HepG2 (cell line): Measurements from ENCODE around the gene NPB. TPM values are rescaled to one million over a fixed set of nuclear protein-coding genes. Genes with fewer than 3 reads are reported as not detected.

Source experiments
- ATRX ChIP-seq: sonication (generic); formaldehyde crosslinking; IDR thresholded peaks from 2 replicates; pipeline ENCODE4 v1.4.0; 2020; ENCODE audit warnings: missing genetic modification reagents, borderline replicate concordance
- DDIT3 ChIP-seq: sonication (generic); formaldehyde crosslinking; IDR thresholded peaks from 2 replicates; pipeline ENCODE4 v1.4.0; 2020; ENCODE audit warnings: mild to moderate bottlenecking, missing genetic modification reagents
- DNMT1 ChIP-seq: sonication (generic); formaldehyde crosslinking; IDR thresholded peaks from 2 replicates; pipeline ENCODE4 v1.5.1; 2020; ENCODE audit warnings: mild to moderate bottlenecking, missing genetic modification reagents
- E2F2 ChIP-seq: sonication (generic); formaldehyde crosslinking; IDR thresholded peaks from 2 replicates; pipeline ENCODE4 v1.4.0; 2020; ENCODE audit warnings: missing genetic modification reagents, borderline replicate concordance
- IKZF5 ChIP-seq: IDR thresholded peaks from 2 replicates; pipeline ENCODE4 v1.6.1; 2018; ENCODE audit warnings: missing genetic modification reagents, mild to moderate bottlenecking, missing compliant biosample characterization
- RNF219 ChIP-seq: sonication (generic); formaldehyde crosslinking; IDR thresholded peaks from 2 replicates; pipeline ENCODE4 v1.5.0; 2020; ENCODE audit warnings: mild to moderate bottlenecking, missing genetic modification reagents
- SYNCRIP ChIP-seq: fragments of 200-400 bp; formaldehyde crosslinking; IDR thresholded peaks from 2 replicates; pipeline ENCODE4 v1.6.1; 2018; ENCODE audit warnings: mild to moderate bottlenecking, low read depth, low read length; ENCODE audit not compliant: insufficient read depth
- TBX2 ChIP-seq: sonication (generic); formaldehyde crosslinking; IDR thresholded peaks from 2 replicates; pipeline ENCODE4 v1.5.0; 2020; ENCODE audit warnings: missing genetic modification reagents, mild to moderate bottlenecking, borderline replicate concordance
- TOPORS ChIP-seq: sonication (generic); formaldehyde crosslinking; IDR thresholded peaks from 2 replicates; pipeline ENCODE4 v1.8.0; 2023; ENCODE audit warnings: mild to moderate bottlenecking, missing genetic modification reagents
- ZNF773 ChIP-seq: sonication (generic); formaldehyde crosslinking; IDR thresholded peaks from 2 replicates; pipeline ENCODE4 v1.4.0; 2020; ENCODE audit warnings: missing genetic modification reagents, borderline replicate concordance
- polyA plus RNA-seq, 8 experiments: library from polyadenylated mRNA; depleted of rRNA in 3 of 8; stranded (reverse) in 7 of 8; unstranded in 1 of 8; fragments of >200 nt; fragmentation: Illumina TruSeq in 4 of 8; extraction: Trizol in 4 of 8; gene quantifications; 2 replicates each; pipeline versions ENCODE4 v1.2.1 to v1.2.3, GENCODE V29; 2011 to 2016; ENCODE audit warnings: low read depth in 4 of 8, missing spikeins in 1 of 8, mixed read lengths in 1 of 8; ENCODE audit not compliant: insufficient read depth in 1 of 8
- total RNA-seq, 5 experiments: library from RNA; depleted of rRNA; stranded (reverse); fragments of >200 nt; fragmentation: Illumina TruSeq; extraction: Trizol; gene quantifications; 2 replicates each; pipeline ENCODE4 v1.2.3, GENCODE V29; 2016; ENCODE audit warnings: low read depth in 1 of 5
- TF ChIP-seq, protein P1 (sequence below): sonication (generic); formaldehyde crosslinking; conservative IDR thresholded peaks from 2 replicates; pipeline ENCODE4 v1.4.0; 2020; ENCODE audit warnings: missing genetic modification reagents
- TF ChIP-seq, protein P2 (sequence below): fragments of 450-650 bp; IDR thresholded peaks from 2 replicates; pipeline ENCODE4 v1.6.1; 2017

Gene NPB
- total and polyA plus RNA-seq, 2 of the 13 experiments (the other 11 are each of a cell fraction or from before 2014, with no cell fraction given) = 0.11 to 0.93 TPM

DNA sequence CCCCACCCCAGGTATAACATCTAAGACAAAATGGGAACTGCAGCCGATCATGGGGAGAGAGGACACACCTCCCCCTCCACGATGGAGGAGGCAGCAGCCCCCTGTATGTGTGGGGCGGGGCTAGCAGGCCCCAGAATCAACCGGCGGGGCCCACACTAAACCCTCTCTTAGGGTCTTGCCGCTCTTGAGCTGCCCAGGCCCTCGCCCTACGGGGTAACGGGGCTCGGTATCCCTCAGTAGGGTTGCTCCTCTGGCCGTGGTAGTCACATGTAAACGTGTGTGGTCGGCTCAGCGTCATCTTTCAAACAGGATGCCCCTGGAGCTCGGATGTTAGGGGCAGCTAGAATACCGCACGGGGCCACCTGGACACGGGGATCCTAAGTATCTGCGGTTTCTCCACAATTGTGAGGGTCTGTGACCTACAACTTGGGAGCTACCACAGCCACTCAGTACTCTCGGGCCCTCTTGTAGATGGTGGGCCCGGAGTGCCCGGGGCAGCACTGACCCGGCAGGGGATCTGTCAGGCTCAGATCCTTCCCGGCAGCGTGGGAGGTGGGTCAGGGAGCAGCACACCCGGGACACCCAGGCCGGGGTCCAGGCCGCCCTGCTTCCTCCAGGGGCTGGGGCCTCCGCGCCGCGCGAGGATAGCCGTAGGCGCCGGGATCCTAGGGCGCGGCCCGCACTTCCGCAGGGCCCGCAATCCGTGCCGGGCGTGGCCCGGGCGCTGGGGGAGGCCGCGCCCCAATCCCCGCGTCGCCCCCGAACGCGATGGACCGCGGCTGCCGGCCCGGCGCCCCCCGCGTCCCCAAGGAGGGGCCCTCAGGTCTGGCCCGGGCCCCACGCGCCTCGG is 31.7 kb upstream of the NPB start (continued):
- TF ChIP-seq, protein P1, sequence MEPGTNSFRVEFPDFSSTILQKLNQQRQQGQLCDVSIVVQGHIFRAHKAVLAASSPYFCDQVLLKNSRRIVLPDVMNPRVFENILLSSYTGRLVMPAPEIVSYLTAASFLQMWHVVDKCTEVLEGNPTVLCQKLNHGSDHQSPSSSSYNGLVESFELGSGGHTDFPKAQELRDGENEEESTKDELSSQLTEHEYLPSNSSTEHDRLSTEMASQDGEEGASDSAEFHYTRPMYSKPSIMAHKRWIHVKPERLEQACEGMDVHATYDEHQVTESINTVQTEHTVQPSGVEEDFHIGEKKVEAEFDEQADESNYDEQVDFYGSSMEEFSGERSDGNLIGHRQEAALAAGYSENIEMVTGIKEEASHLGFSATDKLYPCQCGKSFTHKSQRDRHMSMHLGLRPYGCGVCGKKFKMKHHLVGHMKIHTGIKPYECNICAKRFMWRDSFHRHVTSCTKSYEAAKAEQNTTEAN (CRISPR knock-in tag) = peak; percentile 45; the same call in 1 of the 2 replicates
- TF ChIP-seq E2F2 (CRISPR knock-in tag) (no peak), TBX2 (CRISPR knock-in tag) (no peak), RNF219 (no peak), ZNF773 (no peak), DNMT1 (CRISPR knock-in tag) (0 out of 2 replicates have a peak, but pooled peaks have one; percentile 70), TOPORS (CRISPR knock-in tag) (no peak), SYNCRIP (no peak), DDIT3 (CRISPR knock-in tag) (no peak), ATRX (no peak), IKZF5 (no peak)
- TF ChIP-seq, protein P2, sequence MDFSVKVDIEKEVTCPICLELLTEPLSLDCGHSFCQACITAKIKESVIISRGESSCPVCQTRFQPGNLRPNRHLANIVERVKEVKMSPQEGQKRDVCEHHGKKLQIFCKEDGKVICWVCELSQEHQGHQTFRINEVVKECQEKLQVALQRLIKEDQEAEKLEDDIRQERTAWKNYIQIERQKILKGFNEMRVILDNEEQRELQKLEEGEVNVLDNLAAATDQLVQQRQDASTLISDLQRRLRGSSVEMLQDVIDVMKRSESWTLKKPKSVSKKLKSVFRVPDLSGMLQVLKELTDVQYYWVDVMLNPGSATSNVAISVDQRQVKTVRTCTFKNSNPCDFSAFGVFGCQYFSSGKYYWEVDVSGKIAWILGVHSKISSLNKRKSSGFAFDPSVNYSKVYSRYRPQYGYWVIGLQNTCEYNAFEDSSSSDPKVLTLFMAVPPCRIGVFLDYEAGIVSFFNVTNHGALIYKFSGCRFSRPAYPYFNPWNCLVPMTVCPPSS = no peak
